Breast epithelium (tissue), 4 donors: ENCODE data around the gene SLC17A3. TPM values are rescaled to one million over a fixed set of nuclear protein-coding genes. Genes with fewer than 3 reads are reported as not detected.

ENCODE experiments used
- DNase-seq, 2 donors: peaks; one replicate each; pipeline ENCODE4 v3.0.0-alpha.2; 2019; ENCODE audit warnings: low spot score in 2 of 2
- H3K27ac ChIP-seq, 2 donors: fragments of 200-600 bp; sonication (generic) in 1 of 2; one replicate each; pipeline ENCODE4 v1.5.1; 2016 to 2019; ENCODE audit warnings: mild to moderate bottlenecking in 1 of 2
- H3K27me3 ChIP-seq, 2 donors: fragments of 200-600 bp; sonication (generic) in 1 of 2; one replicate each; pipeline versions ENCODE4 v1.5.1 to v1.6.0; 2017 to 2019; ENCODE audit warnings: control low read depth in 1 of 2, mild to moderate bottlenecking in 1 of 2
- H3K36me3 ChIP-seq: fragments of 200-600 bp; one replicate; pipeline ENCODE4 v1.5.1; 2019
- H3K4me1 ChIP-seq, 2 donors: fragments of 200-600 bp; sonication (generic); one replicate each; pipeline ENCODE4 v1.5.1; 2016 to 2019; ENCODE audit warnings: control low read depth in 1 of 2
- H3K4me3 ChIP-seq, 3 donors: fragments of 200-600 bp; sonication (generic); 1 replicate in 2 of 3; 2 replicates in 1 of 3; pipeline ENCODE4 v1.5.1; 2016 to 2019; ENCODE audit warnings: mild to moderate bottlenecking in 3 of 3, moderate library complexity in 2 of 3
- H3K9me3 ChIP-seq, 2 donors: fragments of 200-600 bp; sonication (generic) in 1 of 2; one replicate each; pipeline ENCODE4 v1.5.1; 2016 to 2019; ENCODE audit warnings: control low read depth in 1 of 2
- CTCF ChIP-seq, 3 donors: fragments of 450-650 bp; IDR thresholded peaks; one replicate each; pipeline ENCODE4 v1.5.1; 2016 to 2017; ENCODE audit warnings: antibody characterized with exemption in 3 of 3, mild to moderate bottlenecking in 3 of 3, moderate library complexity in 3 of 3
- POLR2A ChIP-seq: fragments of 450-650 bp; IDR thresholded peaks from one replicate; pipeline ENCODE4 v1.6.1; 2016; ENCODE audit warnings: antibody characterized with exemption, mild to moderate bottlenecking, moderate library complexity
- POLR2AphosphoS5 ChIP-seq, 3 donors: sonication (generic); formaldehyde crosslinking; IDR thresholded peaks; one replicate each; pipeline ENCODE4 v1.6.1; 2017; ENCODE audit warnings: antibody characterized with exemption in 3 of 3
- intact Hi-C: fragments of 100-400 bp; cut with DNase I; formaldehyde crosslinking; loops from one replicate; pipeline ENCODE4 v1.15.1; 2023; ENCODE audit warnings: low total_unique reads
- total RNA-seq, 3 donors: library from RNA; depleted of rRNA; stranded (reverse); fragments of >200 nt; gene quantifications; one replicate each; pipeline ENCODE4 v1.1.0, GENCODE V29; 2016

SLC17A3 gene
- total RNA-seq, 3 donors from 2014 or later, result not detected

- intact Hi-C loops, result no loop called here
- Histone ChIP-seq H3K9me3 (no peaks in the 10 kb centered on the region), H3K27me3 (no peaks in the 10 kb centered on the region), H3K4me3 (no peak overlapping the region), H3K27ac (no peak overlapping the region), H3K4me1 (no peaks in the 10 kb centered on the region), H3K36me3 (no peaks in the 10 kb centered on the region)
- DNase-seq, result no peak
- TF ChIP-seq POLR2A (no peak), CTCF (IDR thresholded peaks at IDR 0.05) (no peak), POLR2AphosphoS5 (IDR thresholded peaks at IDR 0.05) (no peak)
Observed at GRCh38 chr6:25918083-25918683, 44.1 kb upstream of the SLC17A3 start.

DNA sequence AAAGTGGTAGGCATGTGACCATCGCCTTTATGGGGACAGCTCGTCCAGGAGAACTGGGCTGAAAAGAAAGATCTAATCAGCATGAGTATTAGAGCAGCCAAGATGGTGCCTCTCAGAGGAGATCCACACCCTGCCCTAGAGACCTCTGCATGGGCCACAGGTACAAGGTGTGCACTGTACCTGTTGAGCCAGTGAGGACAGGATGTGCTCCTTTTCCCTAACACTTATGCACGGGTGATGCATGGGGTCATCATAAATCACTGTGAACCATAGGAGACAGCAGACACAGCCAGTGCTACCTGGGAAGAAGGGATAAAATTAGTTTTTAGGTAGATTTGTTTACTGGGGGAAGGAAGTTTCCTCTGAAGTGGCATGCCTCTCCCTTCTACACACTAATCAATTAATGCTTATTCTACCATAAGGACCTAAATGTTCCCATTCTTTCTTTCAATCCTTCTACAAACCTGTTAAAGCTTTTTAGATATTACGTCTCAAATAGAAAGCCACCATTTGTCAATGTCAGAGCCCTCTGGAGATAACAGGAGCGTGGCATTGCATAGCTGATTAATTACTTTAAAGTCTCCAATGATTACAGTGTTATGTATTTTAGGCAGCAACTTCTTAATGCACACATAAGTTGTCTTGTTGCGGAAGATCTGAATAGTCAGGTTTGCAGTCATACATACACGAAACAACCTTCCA is 42.9 kb upstream of the SLC17A3 start:
- intact Hi-C loops, result no loop called here
- Histone ChIP-seq H3K9me3 (no peaks in the 10 kb centered on the region), H3K27ac (no peak overlapping the region), H3K36me3 (no peaks in the 10 kb centered on the region), H3K4me3 (no peak overlapping the region), H3K27me3 (no peaks in the 10 kb centered on the region), H3K4me1 (no peaks in the 10 kb centered on the region)
- DNase-seq, result no peak
- no peak for TF ChIP-seq CTCF (IDR thresholded peaks at IDR 0.05)
- TF ChIP-seq POLR2A, result no peak

- Histone ChIP-seq H3K36me3 (no peaks in the 10 kb centered on the region), H3K27me3 (no peaks in the 10 kb centered on the region), H3K4me3 (no peak overlapping the region), H3K27ac (no peak overlapping the region), H3K9me3 (no peaks in the 10 kb centered on the region), H3K4me1 (no peaks in the 10 kb centered on the region)
- no peak for TF ChIP-seq POLR2AphosphoS5 (IDR thresholded peaks at IDR 0.05)
- no peak for TF ChIP-seq POLR2A
- TF ChIP-seq CTCF (IDR thresholded peaks at IDR 0.05), result no peak
- DNase-seq, result no peak
- intact Hi-C loops, result no loop called here
Observed at GRCh38 chr6:25916330-25916729, 42.3 kb upstream of the SLC17A3 start.

DNA sequence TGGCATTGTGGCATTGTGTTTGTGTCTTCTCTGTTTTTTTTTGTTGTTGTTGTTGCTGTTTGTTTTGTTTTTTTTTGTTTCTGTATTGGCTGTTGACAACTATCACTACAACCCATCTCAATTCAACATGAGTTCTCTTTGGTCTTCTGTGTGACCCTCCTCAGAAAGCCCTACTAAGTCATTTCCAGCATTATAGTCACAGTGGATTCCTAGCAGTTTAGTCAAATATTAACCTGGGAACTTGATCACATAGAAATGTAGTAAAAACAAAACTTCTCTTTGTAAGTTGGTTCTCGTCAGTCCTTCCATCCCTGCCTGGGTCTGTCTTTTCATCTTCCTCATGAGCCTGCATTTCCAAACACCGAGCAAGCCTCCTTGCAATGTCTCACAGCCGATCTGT is 39.7 kb upstream of the SLC17A3 start:
- intact Hi-C loops, result no loop called here
- TF ChIP-seq POLR2A (no peak), POLR2AphosphoS5 (IDR thresholded peaks at IDR 0.05) (no peak), CTCF (IDR thresholded peaks at IDR 0.05) (no peak)
- H3K27me3 ChIP-seq, result no peaks in the 10 kb centered on the region

DNA sequence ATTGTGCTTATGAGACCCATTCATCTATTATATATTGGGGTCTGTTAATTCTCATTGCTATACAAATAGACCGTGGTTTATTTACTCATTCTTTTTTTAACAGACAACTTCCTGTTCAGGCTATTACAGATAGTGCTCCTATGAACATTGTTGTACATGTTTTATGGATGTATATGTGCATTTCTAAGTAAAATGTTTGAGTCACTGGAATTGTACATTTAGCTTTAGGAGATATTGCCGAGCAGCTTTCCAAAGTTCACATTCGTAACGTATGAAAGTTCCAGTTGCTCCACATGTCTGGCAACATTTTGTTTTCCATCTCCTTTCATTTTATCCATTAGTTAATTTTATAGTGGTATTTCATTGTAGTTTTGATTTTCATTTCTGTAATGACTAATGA is 37.3 kb upstream of the SLC17A3 start:
- Histone ChIP-seq H3K4me1 (no peaks in the 10 kb centered on the region), H3K36me3 (no peaks in the 10 kb centered on the region), H3K27ac (no peak overlapping the region), H3K4me3 (no peak overlapping the region), H3K9me3 (no peaks in the 10 kb centered on the region), H3K27me3 (no peaks in the 10 kb centered on the region)
- intact Hi-C loops, result no loop called here
- TF ChIP-seq POLR2A, result no peak
- DNase-seq, result no peak

More for the DNA sequence above, 39.7 kb upstream of the SLC17A3 start:
- Histone ChIP-seq H3K4me1 (no peaks in the 10 kb centered on the region), H3K36me3 (no peaks in the 10 kb centered on the region), H3K27ac (no peak overlapping the region), H3K4me3 (no peak overlapping the region), H3K9me3 (no peaks in the 10 kb centered on the region)
- no peak for DNase-seq
